OCI-LY7 (cell line): ENCODE results near the gene CDC42BPG.

ENCODE experiments used
- EZH2phosphoT487 ChIP-seq: fragments of 200-600 bp; sonication (generic); IDR thresholded peaks from 2 replicates; pipeline ENCODE4 v1.6.1; 2018; ENCODE audit warnings: low read depth, borderline replicate concordance, mild to moderate bottlenecking, mixed run types, antibody characterized with exemption, low read length, moderate library complexity, mixed read lengths
- TF ChIP-seq, protein P1 (sequence below): fragments of 200-600 bp; sonication (generic); conservative IDR thresholded peaks from 2 replicates; pipeline ENCODE4 v1.5.1; 2014; ENCODE audit warnings: mild to moderate bottlenecking, antibody characterized with exemption, low read length, moderate library complexity, mixed read lengths

GRCh38 chr11:64856382-64857227 is 12.2 kb upstream of the CDC42BPG start:
- TF ChIP-seq, protein P1, sequence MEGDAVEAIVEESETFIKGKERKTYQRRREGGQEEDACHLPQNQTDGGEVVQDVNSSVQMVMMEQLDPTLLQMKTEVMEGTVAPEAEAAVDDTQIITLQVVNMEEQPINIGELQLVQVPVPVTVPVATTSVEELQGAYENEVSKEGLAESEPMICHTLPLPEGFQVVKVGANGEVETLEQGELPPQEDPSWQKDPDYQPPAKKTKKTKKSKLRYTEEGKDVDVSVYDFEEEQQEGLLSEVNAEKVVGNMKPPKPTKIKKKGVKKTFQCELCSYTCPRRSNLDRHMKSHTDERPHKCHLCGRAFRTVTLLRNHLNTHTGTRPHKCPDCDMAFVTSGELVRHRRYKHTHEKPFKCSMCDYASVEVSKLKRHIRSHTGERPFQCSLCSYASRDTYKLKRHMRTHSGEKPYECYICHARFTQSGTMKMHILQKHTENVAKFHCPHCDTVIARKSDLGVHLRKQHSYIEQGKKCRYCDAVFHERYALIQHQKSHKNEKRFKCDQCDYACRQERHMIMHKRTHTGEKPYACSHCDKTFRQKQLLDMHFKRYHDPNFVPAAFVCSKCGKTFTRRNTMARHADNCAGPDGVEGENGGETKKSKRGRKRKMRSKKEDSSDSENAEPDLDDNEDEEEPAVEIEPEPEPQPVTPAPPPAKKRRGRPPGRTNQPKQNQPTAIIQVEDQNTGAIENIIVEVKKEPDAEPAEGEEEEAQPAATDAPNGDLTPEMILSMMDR: no peak
- no peak for TF ChIP-seq EZH2phosphoT487
